Calu3 (cell line): ENCODE measurements around the gene MAMLD1. TPM values are rescaled to one million over a fixed set of nuclear protein-coding genes. Genes with fewer than 3 reads are reported as not detected.
A peak's percentile ranks its signal among the peaks of the same experiment; 100 is the strongest.

Experiments
- BruUV-seq: library from RNA; stranded (reverse); fragments of 400-500 nt; replicated peaks from 2 replicates; lab custom pipeline; 2021; lab: Mats Ljungman, UMichigan
- CTCF ChIA-PET: fragments of 300-600 bp; sonication (Branson Sonifier 250); formaldehyde crosslinking; loops from one replicate; lab custom pipeline; 2022; ENCODE audit warnings: antibody characterized with exemption; lab: Charles Lee
- DNase-seq: peaks from one replicate; pipeline ENCODE4 v3.0.0; 2022
- H3K27ac Mint-ChIP-seq: one replicate; pipeline ENCODE4 v1.8.0; 2022; ENCODE audit warnings: mixed read lengths; ENCODE audit not compliant: unreplicated experiment
- H3K27me3 Mint-ChIP-seq: one replicate; pipeline ENCODE4 v1.8.0; 2022; ENCODE audit warnings: mixed read lengths; ENCODE audit not compliant: unreplicated experiment
- H3K36me3 Mint-ChIP-seq: one replicate; pipeline ENCODE4 v1.8.0; 2022; ENCODE audit warnings: mild to moderate bottlenecking, moderate library complexity, mixed read lengths; ENCODE audit not compliant: insufficient read depth, unreplicated experiment
- H3K4me1 Mint-ChIP-seq: one replicate; pipeline ENCODE4 v1.8.0; 2022; ENCODE audit warnings: mild to moderate bottlenecking, low read depth, mixed read lengths; ENCODE audit not compliant: unreplicated experiment
- H3K4me3 Mint-ChIP-seq: one replicate; pipeline ENCODE4 v1.8.0; 2022; ENCODE audit warnings: mild to moderate bottlenecking, low read depth, moderate library complexity, mixed read lengths; ENCODE audit not compliant: unreplicated experiment
- H3K9me3 Mint-ChIP-seq: one replicate; pipeline ENCODE4 v1.8.0; 2022; ENCODE audit warnings: low read depth, mixed read lengths; ENCODE audit not compliant: unreplicated experiment
- intact Hi-C: fragments of 100-400 bp; cut with micrococcal nuclease; formaldehyde crosslinking; loops from one replicate; pipeline ENCODE4 v1.10.0; 2022; ENCODE audit not compliant: unreplicated experiment
- total RNA-seq: library from RNA; stranded (reverse); gene quantifications from 2 replicates; pipeline ENCODE4 v1.2.3, GENCODE V29; 2022
- TF ChIP-seq, protein P1 (sequence below): fragments of 200-600 bp; IDR thresholded peaks from one replicate; pipeline ENCODE4 v1.8.0; 2022; ENCODE audit warnings: antibody characterized with exemption; ENCODE audit not compliant: unreplicated experiment

Gene MAMLD1
- total RNA-seq, 1 experiment from 2014 or later, result 8.8 TPM

DNA sequence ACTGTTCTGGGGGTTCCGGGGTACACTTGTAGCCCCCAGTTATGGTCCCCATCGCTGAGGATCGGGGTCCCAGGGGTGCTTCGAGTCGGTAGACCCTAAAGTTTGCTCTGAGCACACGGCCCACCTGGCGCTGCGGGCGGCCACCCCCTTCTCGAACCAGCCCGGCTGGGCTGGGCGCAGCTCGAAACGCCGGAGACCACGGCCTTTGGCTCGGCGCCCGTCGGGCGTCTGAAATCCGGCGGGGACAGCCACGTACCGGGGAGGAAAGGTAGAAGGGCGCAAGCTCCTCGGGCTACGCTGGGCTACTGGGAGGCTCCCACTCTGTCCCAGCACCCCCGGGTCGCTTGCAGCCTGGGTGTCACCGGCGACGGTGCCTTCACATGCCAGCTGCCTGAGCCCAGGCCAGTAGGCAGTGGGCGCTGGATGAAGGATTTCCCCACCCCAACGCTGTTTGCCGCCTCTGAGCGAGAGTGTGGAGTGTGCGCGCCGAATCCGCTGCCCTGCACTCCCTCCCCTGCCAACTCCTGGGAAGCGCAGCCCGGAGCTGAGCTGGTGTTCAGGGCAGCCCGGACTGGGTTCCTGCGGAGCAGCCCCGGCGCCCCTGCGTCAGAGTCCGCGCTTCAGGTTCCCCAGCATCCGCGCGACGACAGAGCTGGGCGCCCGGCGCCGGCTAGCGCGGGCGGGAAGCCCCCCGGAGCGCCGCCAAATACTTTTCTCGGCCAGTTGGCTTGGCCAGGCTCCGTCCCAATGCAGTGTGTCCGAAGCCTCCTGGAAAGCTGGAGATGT lies 637 bp downstream of the MAMLD1 start:
- peaks cover 47% of the 10 kb centered on the region for H3K4me1 Mint-ChIP-seq
- H3K27ac Mint-ChIP-seq, result peak overlapping the region; percentile 61
- H3K27me3 Mint-ChIP-seq, result peaks cover 34% of the 10 kb centered on the region
- BruUV-seq, result TSS peak; percentile 13
- H3K36me3 Mint-ChIP-seq, result peaks cover 57% of the 10 kb centered on the region
- H3K9me3 Mint-ChIP-seq, result no peaks in the 10 kb centered on the region
- peak overlapping the region; percentile 84 for H3K4me3 Mint-ChIP-seq
- DNase-seq, result peak; percentile 49
- intact Hi-C loops, result loop anchor here (5.0 to 10.0 kb wide), 5 partner anchors 71 to 321 kb away; no protein-coding TSS in a partner anchor
- CTCF ChIA-PET, result interaction anchor here (0.6 to 1.8 kb wide), 5 partner anchors 50 to 424 kb away, joined by 3 to 5 read pairs (median 3); no protein-coding TSS in a partner anchor
- TF ChIP-seq, protein P1, sequence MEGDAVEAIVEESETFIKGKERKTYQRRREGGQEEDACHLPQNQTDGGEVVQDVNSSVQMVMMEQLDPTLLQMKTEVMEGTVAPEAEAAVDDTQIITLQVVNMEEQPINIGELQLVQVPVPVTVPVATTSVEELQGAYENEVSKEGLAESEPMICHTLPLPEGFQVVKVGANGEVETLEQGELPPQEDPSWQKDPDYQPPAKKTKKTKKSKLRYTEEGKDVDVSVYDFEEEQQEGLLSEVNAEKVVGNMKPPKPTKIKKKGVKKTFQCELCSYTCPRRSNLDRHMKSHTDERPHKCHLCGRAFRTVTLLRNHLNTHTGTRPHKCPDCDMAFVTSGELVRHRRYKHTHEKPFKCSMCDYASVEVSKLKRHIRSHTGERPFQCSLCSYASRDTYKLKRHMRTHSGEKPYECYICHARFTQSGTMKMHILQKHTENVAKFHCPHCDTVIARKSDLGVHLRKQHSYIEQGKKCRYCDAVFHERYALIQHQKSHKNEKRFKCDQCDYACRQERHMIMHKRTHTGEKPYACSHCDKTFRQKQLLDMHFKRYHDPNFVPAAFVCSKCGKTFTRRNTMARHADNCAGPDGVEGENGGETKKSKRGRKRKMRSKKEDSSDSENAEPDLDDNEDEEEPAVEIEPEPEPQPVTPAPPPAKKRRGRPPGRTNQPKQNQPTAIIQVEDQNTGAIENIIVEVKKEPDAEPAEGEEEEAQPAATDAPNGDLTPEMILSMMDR, result no peak

- intact Hi-C loops, result loop anchor here (5.0 to 10.0 kb wide), 6 partner anchors 72 to 320 kb away; no protein-coding TSS in a partner anchor
- H3K9me3 Mint-ChIP-seq, result no peaks in the 10 kb centered on the region
- peaks cover 57% of the 10 kb centered on the region for H3K36me3 Mint-ChIP-seq
- CTCF ChIA-PET, result interaction anchor here (0.6 to 1.8 kb wide), 5 partner anchors 40 to 424 kb away, joined by 3 to 5 read pairs (median 3); no protein-coding TSS in a partner anchor
- no TSS peak for BruUV-seq
- TF ChIP-seq, protein P1, result no peak
- DNase-seq, result peak; percentile 22
- H3K4me1 Mint-ChIP-seq, result peaks cover 46% of the 10 kb centered on the region
- H3K27me3 Mint-ChIP-seq, result peaks cover 29% of the 10 kb centered on the region
- H3K27ac Mint-ChIP-seq, result no peak overlapping the region
- peak overlapping the region; percentile 84 for H3K4me3 Mint-ChIP-seq
Observed at GRCh38 chrX:150364347-150365050, 1.4 kb downstream of the MAMLD1 start.

- BruUV-seq, result no TSS peak
- H3K9me3 Mint-ChIP-seq, result no peaks in the 10 kb centered on the region
- H3K27ac Mint-ChIP-seq, result peak overlapping the region; percentile 90
Observed at GRCh38 chrX:150365051-150365989, 2.2 kb downstream of the MAMLD1 start.

More at GRCh38 chrX:150365051-150365989, 2.2 kb downstream of the MAMLD1 start:
- Mint-ChIP-seq H3K4me3 (peak overlapping the region; percentile 84), H3K27me3 (peaks cover 21% of the 10 kb centered on the region), H3K4me1 (peaks cover 38% of the 10 kb centered on the region), H3K36me3 (peaks cover 57% of the 10 kb centered on the region)
- intact Hi-C loops, result loop anchor here (5.0 to 10.0 kb wide), 4 partner anchors 161 to 319 kb away; no protein-coding TSS in a partner anchor
- CTCF ChIA-PET, result interaction anchor here (0.7 to 1.1 kb wide), 2 partner anchors 41 to 118 kb away, joined by 3 read pairs; no protein-coding TSS in a partner anchor
- DNase-seq, result peak; percentile 84
- TF ChIP-seq, protein P1, result peak; percentile 57
